PC-9 (cell line): ENCODE data around the gene ARHGDIB. TPM values are rescaled to one million over a fixed set of nuclear protein-coding genes. Genes with fewer than 3 reads are reported as not detected.

Experiments
- BruUV-seq: library from RNA; stranded (reverse); fragments of 400-500 nt; replicated peaks from 2 replicates; lab custom pipeline; 2021; lab: Mats Ljungman, UMichigan
- CTCF ChIA-PET: fragments of 300-600 bp; sonication (Branson Sonifier 250); formaldehyde crosslinking; loops from one replicate; lab custom pipeline; 2022; ENCODE audit warnings: antibody characterized with exemption; lab: Charles Lee
- POLR2A ChIA-PET: fragments of 300-600 bp; sonication (Branson Sonifier 250); formaldehyde crosslinking; loops from one replicate; lab custom pipeline; 2022; ENCODE audit warnings: antibody characterized with exemption; ENCODE audit not compliant: unreplicated experiment; lab: Charles Lee
- DNase-seq, 2 experiments: peaks; one replicate each; pipeline versions ENCODE4 v3.0.0 to v3.0.0-alpha.2; 2015 to 2022; ENCODE audit warnings: mixed read lengths in 1 of 2
- H2AFZ ChIP-seq: fragments of 200-600 bp; sonication (generic); 2 replicates; pipeline ENCODE4 v1.8.1; 2017; ENCODE audit warnings: antibody characterized with exemption
- H3F3A ChIP-seq: fragments of 200-600 bp; sonication (generic); 2 replicates; pipeline ENCODE4 v1.8.1; 2017; ENCODE audit warnings: antibody characterized with exemption, mild to moderate bottlenecking, low read depth; ENCODE audit not compliant: insufficient read depth
- H3K27ac ChIP-seq: fragments of 200-600 bp; sonication (generic); 2 replicates; pipeline ENCODE4 v1.6.1; 2016; ENCODE audit warnings: mixed run types
- H3K27me3 ChIP-seq: fragments of 200-600 bp; sonication (generic); 2 replicates; pipeline ENCODE4 v1.6.1; 2016; ENCODE audit warnings: low read depth, mixed run types; ENCODE audit not compliant: insufficient read depth
- H3K36me3 ChIP-seq: fragments of 200-600 bp; sonication (generic); 2 replicates; pipeline ENCODE4 v1.6.1; 2016; ENCODE audit warnings: low read depth, mixed run types
- H3K4me1 ChIP-seq: fragments of 200-600 bp; sonication (generic); replicated peaks from 2 replicates; pipeline ENCODE4 v1.6.1; 2016; ENCODE audit warnings: mixed run types; ENCODE audit not compliant: insufficient read depth
- H3K4me2 ChIP-seq: fragments of 200-600 bp; sonication (generic); 2 replicates; pipeline ENCODE4 v1.6.1; 2017; ENCODE audit warnings: mixed run types
- H3K4me3 ChIP-seq: fragments of 200-600 bp; sonication (generic); 2 replicates; pipeline ENCODE4 v1.6.1; 2016; ENCODE audit warnings: mixed run types
- H3K79me2 ChIP-seq: fragments of 200-600 bp; sonication (generic); 2 replicates; pipeline ENCODE4 v1.6.1; 2017; ENCODE audit warnings: low read depth, mixed run types
- H3K9me2 ChIP-seq: fragments of 200-600 bp; sonication (generic); 2 replicates; pipeline ENCODE4 v1.8.1; 2017; ENCODE audit warnings: mild to moderate bottlenecking; ENCODE audit not compliant: insufficient read depth
- H3K9me3 ChIP-seq: fragments of 200-600 bp; sonication (generic); 2 replicates; pipeline ENCODE4 v1.8.1; 2016; ENCODE audit warnings: low read depth; ENCODE audit not compliant: insufficient read depth
- H4K20me1 ChIP-seq: fragments of 200-600 bp; sonication (generic); 2 replicates; pipeline ENCODE4 v1.8.1; 2017; ENCODE audit not compliant: insufficient read depth
- CTCF ChIP-seq: fragments of 200-600 bp; sonication (generic); conservative IDR thresholded peaks from 2 replicates; pipeline ENCODE4 v1.6.1; 2017; ENCODE audit warnings: mixed run types, antibody characterized with exemption, mild to moderate bottlenecking, moderate library complexity
- EZH2 ChIP-seq: fragments of 200-600 bp; sonication (generic); IDR thresholded peaks from 2 replicates; pipeline ENCODE4 v1.8.0; 2017; ENCODE audit warnings: antibody characterized with exemption, low read depth
- intact Hi-C: fragments of 100-400 bp; cut with micrococcal nuclease; formaldehyde crosslinking; loops from one replicate; pipeline ENCODE4 v1.10.0; 2022; ENCODE audit not compliant: unreplicated experiment
- total RNA-seq: library from RNA; stranded (reverse); gene quantifications from 2 replicates; pipeline ENCODE4 v1.2.3, GENCODE V29; 2021

The ARHGDIB gene
- total RNA-seq, 1 experiment from 2014 or later: 470 TPM

DNA sequence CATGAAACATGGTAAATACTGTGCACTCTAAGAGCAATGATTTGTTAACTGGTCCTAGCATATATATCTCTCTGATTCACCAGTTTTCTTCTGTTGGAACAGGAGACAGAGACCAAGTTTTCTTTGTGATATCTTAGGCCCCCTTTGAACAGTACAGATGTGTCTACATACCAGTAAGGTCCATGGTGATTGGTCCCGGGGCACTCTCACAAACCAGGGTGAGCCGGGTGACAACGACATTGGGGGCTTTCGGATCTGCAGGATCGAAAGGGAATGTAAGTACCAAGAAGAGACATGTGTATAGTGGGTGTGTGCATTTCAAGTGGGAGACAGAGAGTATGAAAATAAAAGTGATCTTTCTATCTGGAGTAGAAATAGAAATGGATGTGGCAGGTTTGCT, 11.8 kb downstream of the ARHGDIB start:
- no peak overlapping the region for H3K4me3 ChIP-seq
- peaks cover 53% of the 10 kb centered on the region for H3K36me3 ChIP-seq
- H4K20me1 ChIP-seq: no peaks in the 10 kb centered on the region
- H3K4me1 ChIP-seq: peaks cover 70% of the 10 kb centered on the region
- no peak overlapping the region for H3K4me2 ChIP-seq
- DNase-seq: no peak
- H2AFZ ChIP-seq: no peak overlapping the region
- peaks cover 29% of the 10 kb centered on the region for H3F3A ChIP-seq
- TF ChIP-seq CTCF: no peak
- TF ChIP-seq EZH2: no peak
- no peaks in the 10 kb centered on the region for H3K27me3 ChIP-seq
- peaks cover 37% of the 10 kb centered on the region for H3K79me2 ChIP-seq
- no peaks in the 10 kb centered on the region for H3K9me3 ChIP-seq
- no TSS peak for BruUV-seq
- no peaks in the 10 kb centered on the region for H3K9me2 ChIP-seq
- intact Hi-C loops: loop anchor here (2.0 kb wide), 1 partner anchor 45 kb away; no protein-coding TSS in a partner anchor
- POLR2A ChIA-PET: no interaction called here
- CTCF ChIA-PET: no interaction called here
- H3K27ac ChIP-seq: no peak overlapping the region

DNA sequence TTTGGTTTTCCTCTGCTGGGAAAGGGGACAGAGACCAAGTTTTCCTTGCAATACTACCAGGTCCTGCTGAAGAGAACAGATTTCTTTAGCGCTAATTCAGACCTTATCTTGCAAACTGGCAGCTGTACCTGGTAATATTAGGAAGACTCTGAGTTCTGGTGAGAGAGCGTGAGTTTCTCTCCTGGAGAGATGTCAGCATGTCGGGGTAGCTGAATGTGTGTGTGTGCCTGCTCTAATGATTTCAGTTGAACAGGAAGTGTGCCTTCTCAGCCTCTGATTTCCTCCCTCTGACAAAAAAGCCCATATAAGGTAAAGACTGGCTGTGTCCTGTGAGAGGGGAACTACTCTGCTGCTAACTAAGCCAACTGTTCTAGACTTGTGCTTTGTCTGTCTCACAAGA, 12.7 kb downstream of the ARHGDIB start:
- peaks cover 32% of the 10 kb centered on the region for H3K79me2 ChIP-seq
- H3K4me3 ChIP-seq: no peak overlapping the region
- no peak for DNase-seq
- H3K27me3 ChIP-seq: no peaks in the 10 kb centered on the region
- H3K27ac ChIP-seq: no peak overlapping the region
- peaks cover 20% of the 10 kb centered on the region for H3F3A ChIP-seq
- H3K4me1 ChIP-seq: peaks cover 60% of the 10 kb centered on the region
- intact Hi-C loops: no loop called here
- H3K9me2 ChIP-seq: no peaks in the 10 kb centered on the region
- CTCF ChIA-PET: no interaction called here
- no peak overlapping the region for H2AFZ ChIP-seq
- TF ChIP-seq CTCF: no peak
- H3K4me2 ChIP-seq: no peak overlapping the region
- no peaks in the 10 kb centered on the region for H3K9me3 ChIP-seq
- H3K36me3 ChIP-seq: peaks cover 53% of the 10 kb centered on the region
- POLR2A ChIA-PET: interaction anchor here (0.7 kb wide), 1 partner anchor 1811 kb away, joined by 3 read pairs; no protein-coding TSS in a partner anchor
- H4K20me1 ChIP-seq: no peaks in the 10 kb centered on the region
- no TSS peak for BruUV-seq

DNA sequence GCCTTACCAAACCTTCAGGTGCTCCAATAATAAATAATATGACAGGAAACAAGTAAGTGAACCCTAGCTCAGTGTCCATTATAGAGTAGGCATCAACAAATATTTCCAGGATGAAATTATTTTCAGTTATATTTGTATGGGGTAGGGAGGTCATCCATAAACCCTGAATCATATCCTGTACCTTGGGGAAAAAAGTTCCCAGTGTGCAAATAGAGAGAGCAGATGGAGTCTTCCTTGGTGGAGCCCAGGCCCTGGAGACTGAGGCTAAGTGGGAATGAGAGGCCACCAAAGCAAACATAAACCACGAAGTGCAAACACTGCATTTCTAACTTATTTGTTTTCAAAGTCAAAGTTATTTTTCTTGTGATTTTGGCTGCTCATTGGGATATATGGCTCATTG, 14.5 kb downstream of the ARHGDIB start:
- peaks cover 60% of the 10 kb centered on the region for H3K36me3 ChIP-seq
- no peaks in the 10 kb centered on the region for H3K27me3 ChIP-seq
- BruUV-seq: no TSS peak
- DNase-seq: no peak
- H3K9me3 ChIP-seq: no peaks in the 10 kb centered on the region
- TF ChIP-seq EZH2 (no peak), CTCF (no peak)
- H2AFZ ChIP-seq: no peak overlapping the region
- no peaks in the 10 kb centered on the region for H3K9me2 ChIP-seq
- peaks cover 21% of the 10 kb centered on the region for H3K79me2 ChIP-seq
- intact Hi-C loops: no loop called here
- no peaks in the 10 kb centered on the region for H4K20me1 ChIP-seq
- POLR2A ChIA-PET: no interaction called here
- peak overlapping the region; percentile 30; the same call in 1 of the 2 replicates for H3K27ac ChIP-seq
- no peak overlapping the region for H3K4me2 ChIP-seq
- H3K4me3 ChIP-seq: no peak overlapping the region
- CTCF ChIA-PET: no interaction called here
- peaks cover 6% of the 10 kb centered on the region; the same call in 1 of the 2 replicates for H3F3A ChIP-seq
- peaks cover 42% of the 10 kb centered on the region for H3K4me1 ChIP-seq
